Cardiac muscle cell (in vitro differentiated cells and primary cell): ENCODE data around the gene PPP3R1. TPM values are rescaled to one million over a fixed set of nuclear protein-coding genes. Genes with fewer than 3 reads are reported as not detected.

Source experiments
- DNase-seq, 2 donors: peaks; one replicate each; pipeline versions ENCODE4 v3.0.0 to v3.0.0-alpha.2; 2010 to 2017; ENCODE audit warnings: low read depth in 1 of 2, low spot score in 1 of 2
- H3K27ac ChIP-seq: fragments of 200-600 bp; sonication (generic); 2 replicates; pipeline ENCODE4 v1.5.1; 2016
- H3K27me3 ChIP-seq: fragments of 200-600 bp; sonication (generic); 2 replicates; pipeline ENCODE4 v1.6.0; 2016; ENCODE audit warnings: control low read depth
- H3K36me3 ChIP-seq: fragments of 200-600 bp; sonication (generic); 2 replicates; pipeline ENCODE4 v1.5.1; 2016; ENCODE audit warnings: control low read depth
- H3K4me1 ChIP-seq: fragments of 200-600 bp; sonication (generic); 2 replicates; pipeline ENCODE4 v1.8.1; 2017; ENCODE audit warnings: low read depth, mild to moderate bottlenecking, mixed run types
- H3K4me3 ChIP-seq: fragments of 200-600 bp; sonication (generic); 2 replicates; pipeline ENCODE4 v1.5.1; 2016; ENCODE audit warnings: mild to moderate bottlenecking
- H3K9me3 ChIP-seq: fragments of 200-600 bp; sonication (generic); 2 replicates; pipeline ENCODE4 v1.5.1; 2017; ENCODE audit warnings: low read depth, mild to moderate bottlenecking, control low read depth
- polyA plus RNA-seq: library from polyadenylated mRNA; unstranded; fragments of >200 nt; fragmentation: Nextera tagmentation; extraction: Ambion mirVana; gene quantifications from 2 replicates; pipeline ENCODE4 v1.2.1, GENCODE V29; 2016
- total RNA-seq: library from RNA; depleted of rRNA; stranded (reverse); fragments of >200 nt; gene quantifications from 2 replicates; pipeline ENCODE4 v1.2.3, GENCODE V29; 2016
- TF ChIP-seq, protein P1 (sequence below): IDR thresholded peaks from 2 replicates; pipeline ENCODE4 v1.5.1; 2012; ENCODE audit warnings: low read depth, mild to moderate bottlenecking, low read length

The PPP3R1 gene
- total and polyA plus RNA-seq, 2 experiments from 2014 or later = 2.3 to 17.0 TPM

DNA sequence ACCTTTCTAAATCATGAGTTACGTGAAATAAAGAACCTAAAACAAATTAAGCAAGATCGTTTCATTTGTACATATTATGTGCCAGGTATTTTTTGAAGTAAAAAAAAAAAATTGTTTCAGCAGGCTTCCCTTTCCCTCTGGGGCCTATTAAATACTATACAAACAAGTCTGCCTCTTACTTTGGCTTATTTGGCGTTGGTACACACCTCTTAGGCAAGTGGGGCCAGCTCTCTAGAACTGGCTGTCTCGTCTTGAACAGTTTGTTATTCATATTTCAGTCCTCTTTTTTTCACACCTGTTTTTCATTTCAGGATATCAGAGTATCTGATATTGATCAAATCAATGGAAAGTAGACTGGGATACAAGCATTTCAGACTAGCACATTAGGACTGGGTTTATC lies 27.4 kb upstream of the PPP3R1 start:
- TF ChIP-seq, protein P1, sequence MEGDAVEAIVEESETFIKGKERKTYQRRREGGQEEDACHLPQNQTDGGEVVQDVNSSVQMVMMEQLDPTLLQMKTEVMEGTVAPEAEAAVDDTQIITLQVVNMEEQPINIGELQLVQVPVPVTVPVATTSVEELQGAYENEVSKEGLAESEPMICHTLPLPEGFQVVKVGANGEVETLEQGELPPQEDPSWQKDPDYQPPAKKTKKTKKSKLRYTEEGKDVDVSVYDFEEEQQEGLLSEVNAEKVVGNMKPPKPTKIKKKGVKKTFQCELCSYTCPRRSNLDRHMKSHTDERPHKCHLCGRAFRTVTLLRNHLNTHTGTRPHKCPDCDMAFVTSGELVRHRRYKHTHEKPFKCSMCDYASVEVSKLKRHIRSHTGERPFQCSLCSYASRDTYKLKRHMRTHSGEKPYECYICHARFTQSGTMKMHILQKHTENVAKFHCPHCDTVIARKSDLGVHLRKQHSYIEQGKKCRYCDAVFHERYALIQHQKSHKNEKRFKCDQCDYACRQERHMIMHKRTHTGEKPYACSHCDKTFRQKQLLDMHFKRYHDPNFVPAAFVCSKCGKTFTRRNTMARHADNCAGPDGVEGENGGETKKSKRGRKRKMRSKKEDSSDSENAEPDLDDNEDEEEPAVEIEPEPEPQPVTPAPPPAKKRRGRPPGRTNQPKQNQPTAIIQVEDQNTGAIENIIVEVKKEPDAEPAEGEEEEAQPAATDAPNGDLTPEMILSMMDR = no peak
- Histone ChIP-seq H3K4me3 (no peak overlapping the region), H3K36me3 (no peaks in the 10 kb centered on the region), H3K27ac (no peak overlapping the region), H3K27me3 (no peaks in the 10 kb centered on the region), H3K4me1 (no peaks in the 10 kb centered on the region), H3K9me3 (no peaks in the 10 kb centered on the region)
- no peak for DNase-seq

DNA sequence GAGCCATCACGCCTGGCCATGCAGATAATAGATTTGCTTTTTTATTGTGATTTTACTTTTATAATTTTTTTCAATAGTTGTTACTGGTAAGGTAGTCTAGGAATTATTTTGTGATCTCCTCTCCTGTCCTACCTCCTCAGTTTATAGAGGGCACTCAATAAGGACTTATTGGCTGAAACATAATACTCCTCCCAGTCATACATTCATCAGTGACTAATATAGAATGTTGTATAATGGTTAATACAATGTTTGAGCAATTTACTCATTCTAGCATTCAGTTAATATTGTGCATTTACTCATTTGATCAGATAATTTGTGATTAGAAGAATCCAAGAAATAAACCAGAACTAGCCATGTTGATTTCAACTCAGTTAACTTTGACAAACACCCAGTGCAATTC lies 25.8 kb upstream of the PPP3R1 start:
- Histone ChIP-seq H3K36me3 (no peaks in the 10 kb centered on the region), H3K27ac (no peak overlapping the region), H3K4me1 (no peaks in the 10 kb centered on the region), H3K27me3 (no peaks in the 10 kb centered on the region), H3K4me3 (no peak overlapping the region), H3K9me3 (no peaks in the 10 kb centered on the region)
- no peak for DNase-seq
- TF ChIP-seq, protein P1 = no peak

DNA sequence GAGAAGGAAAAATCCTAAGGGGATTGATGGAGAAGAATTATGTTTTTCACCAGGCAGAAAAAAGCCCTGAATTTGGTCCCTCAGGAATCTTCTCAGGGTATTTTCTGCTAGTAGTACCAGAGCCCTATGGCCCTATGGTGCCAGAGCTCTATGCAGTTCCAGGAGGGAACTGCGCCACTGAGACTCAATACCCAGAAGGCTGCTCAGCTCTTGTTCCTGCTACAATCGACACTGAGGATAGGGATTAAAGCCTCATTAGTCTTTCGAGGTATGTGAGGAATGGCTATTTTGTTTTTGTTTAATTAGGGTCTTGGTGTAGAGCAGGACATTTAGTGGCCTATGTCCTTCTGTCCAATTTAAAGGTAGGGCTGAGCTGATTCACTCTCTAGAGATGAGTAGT lies 21.7 kb upstream of the PPP3R1 start:
- no peaks in the 10 kb centered on the region for H3K36me3 ChIP-seq
- no peaks in the 10 kb centered on the region for H3K4me1 ChIP-seq
- no peaks in the 10 kb centered on the region for H3K9me3 ChIP-seq
- TF ChIP-seq, protein P1 = no peak
- H3K27me3 ChIP-seq = no peaks in the 10 kb centered on the region
- DNase-seq = no peak
- no peak overlapping the region for H3K27ac ChIP-seq
- H3K4me3 ChIP-seq = no peak overlapping the region

DNA sequence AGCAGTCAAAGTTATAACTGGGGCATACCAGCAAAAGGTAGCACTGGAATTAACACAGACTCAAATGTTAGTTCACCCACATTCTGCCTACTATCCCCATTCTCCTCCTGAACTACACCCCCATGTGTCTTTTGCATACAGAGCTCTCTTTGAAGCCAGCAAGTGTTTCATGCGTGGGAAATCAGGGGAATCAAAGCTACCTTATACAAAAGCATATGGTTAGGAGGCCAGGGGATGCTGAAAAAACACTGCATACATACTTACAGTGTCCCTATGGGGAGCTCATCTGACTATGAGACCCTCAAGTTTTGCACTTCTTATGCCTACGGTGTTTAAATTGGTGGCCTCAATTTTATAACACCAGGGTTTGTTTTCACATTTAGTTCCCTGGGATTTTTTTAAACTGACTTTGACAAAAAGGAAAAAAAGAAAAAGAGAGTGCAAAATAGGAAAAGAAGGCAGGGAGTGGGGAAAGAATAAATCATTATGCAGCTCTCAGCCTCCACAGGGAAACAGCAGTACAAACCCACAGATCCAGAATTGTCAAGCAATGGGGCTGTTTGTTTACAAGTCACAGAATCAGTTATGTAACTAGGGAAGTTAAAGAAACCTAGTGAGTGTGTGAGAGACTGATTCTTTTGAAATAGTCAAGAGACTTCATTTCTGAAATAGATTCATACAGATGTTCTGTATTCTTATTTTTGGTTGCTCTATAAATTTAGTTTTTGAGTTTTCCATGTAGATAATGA lies 20.1 kb upstream of the PPP3R1 start:
- no peak overlapping the region for H3K4me3 ChIP-seq
- H3K9me3 ChIP-seq = no peaks in the 10 kb centered on the region
- H3K27ac ChIP-seq = no peak overlapping the region
- TF ChIP-seq, protein P1 = no peak
- H3K27me3 ChIP-seq = no peaks in the 10 kb centered on the region
- DNase-seq = no peak
- no peaks in the 10 kb centered on the region for H3K4me1 ChIP-seq
- H3K36me3 ChIP-seq = no peaks in the 10 kb centered on the region

DNA sequence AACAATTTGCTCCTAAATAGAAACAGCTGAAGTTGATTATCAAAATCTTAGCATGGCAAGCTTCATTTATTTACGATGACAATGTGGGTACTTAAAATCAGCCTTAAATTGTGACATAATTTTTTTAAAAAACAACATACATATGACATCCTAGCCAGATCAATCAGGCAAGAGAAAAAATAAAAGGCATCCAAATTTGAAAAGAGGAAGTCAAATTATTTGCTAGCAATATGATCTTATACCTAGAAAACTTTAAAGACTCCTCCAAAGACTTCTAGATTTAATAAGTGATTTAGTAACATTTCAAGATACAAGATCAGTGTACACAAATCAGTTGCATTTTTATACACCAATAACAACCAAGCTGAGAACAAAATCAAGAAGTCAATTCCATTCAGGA lies 14.3 kb upstream of the PPP3R1 start:
- no peaks in the 10 kb centered on the region for H3K27me3 ChIP-seq
- H3K4me1 ChIP-seq = peaks cover 3% of the 10 kb centered on the region
- DNase-seq = no peak
- H3K36me3 ChIP-seq = no peaks in the 10 kb centered on the region
- H3K9me3 ChIP-seq = no peaks in the 10 kb centered on the region
- no peak overlapping the region for H3K27ac ChIP-seq
- no peak overlapping the region for H3K4me3 ChIP-seq
- TF ChIP-seq, protein P1 = no peak
